MCF 10A (cell line): ENCODE measurements around the gene SP140. TPM values are rescaled to one million over a fixed set of nuclear protein-coding genes. Genes with fewer than 3 reads are reported as not detected.
"Not testable (repeated sequence)": the region's sequence is repeated elsewhere in the genome, so short reads cannot be mapped to it uniquely, and the experiment has no call there.

Experiments
- BruUV-seq: library from RNA; stranded (reverse); fragments of 400-500 nt; replicated peaks from 2 replicates; lab custom pipeline; 2021; lab: Mats Ljungman, UMichigan
- CTCF ChIA-PET: fragments of 300-600 bp; sonication (Branson Sonifier 250); formaldehyde crosslinking; extraction: SDS; loops from one replicate; lab custom pipeline; 2021; ENCODE audit warnings: antibody characterized with exemption, inconsistent platforms; lab: Yijun Ruan, JAX
- POLR2A ChIA-PET: fragments of 300-600, 350-650 bp; sonication (Branson Sonifier 250); formaldehyde crosslinking; extraction: SDS; loops from one replicate; lab custom pipeline; 2020; ENCODE audit warnings: antibody characterized with exemption, inconsistent platforms; lab: Yijun Ruan, JAX
- DNase-seq: peaks from one replicate; pipeline ENCODE4 v3.0.0-alpha.2; 2018; ENCODE audit not compliant: unreplicated experiment
- H3K27ac Mint-ChIP-seq: one replicate; pipeline ENCODE4 v1.8.0; 2022; ENCODE audit warnings: mild to moderate bottlenecking, low read depth, mixed read lengths; ENCODE audit not compliant: unreplicated experiment
- H3K27me3 Mint-ChIP-seq: one replicate; pipeline ENCODE4 v1.8.0; 2022; ENCODE audit warnings: mixed read lengths; ENCODE audit not compliant: insufficient read depth, unreplicated experiment
- H3K36me3 Mint-ChIP-seq: one replicate; pipeline ENCODE4 v1.8.0; 2022; ENCODE audit warnings: mild to moderate bottlenecking, moderate library complexity, mixed read lengths; ENCODE audit not compliant: insufficient read depth, unreplicated experiment
- H3K4me1 Mint-ChIP-seq: one replicate; pipeline ENCODE4 v1.8.0; 2022; ENCODE audit warnings: mixed read lengths; ENCODE audit not compliant: insufficient read depth, unreplicated experiment
- H3K4me3 Mint-ChIP-seq: one replicate; pipeline ENCODE4 v1.8.0; 2022; ENCODE audit warnings: mild to moderate bottlenecking, moderate library complexity, mixed read lengths; ENCODE audit not compliant: unreplicated experiment
- H3K9me3 Mint-ChIP-seq: one replicate; pipeline ENCODE4 v1.8.0; 2022; ENCODE audit warnings: mixed read lengths; ENCODE audit not compliant: unreplicated experiment
- CTCF ChIP-seq: fragments of 200-600 bp; IDR thresholded peaks from one replicate; pipeline ENCODE4 v1.8.0; 2022; ENCODE audit warnings: antibody characterized with exemption, mild to moderate bottlenecking; ENCODE audit not compliant: unreplicated experiment
- intact Hi-C: fragments of 100-400 bp; cut with micrococcal nuclease; formaldehyde crosslinking; loops from 2 replicates; pipeline ENCODE4 v1.14.1; 2022
- total RNA-seq: library from RNA; stranded (reverse); gene quantifications from 2 replicates; pipeline ENCODE4 v1.2.3, GENCODE V29; 2022

The SP140 gene
- total RNA-seq, 1 experiment from 2014 or later, result not detected

- Mint-ChIP-seq H3K9me3 (no peaks in the 10 kb centered on the region), H3K27me3 (no peaks in the 10 kb centered on the region), H3K27ac (no peak overlapping the region), H3K36me3 (no peaks in the 10 kb centered on the region), H3K4me1 (no peaks in the 10 kb centered on the region), H3K4me3 (no peak overlapping the region)
- no TSS peak for BruUV-seq
- intact Hi-C loops, result no loop called here
- DNase-seq, result no peak
- CTCF ChIA-PET, result no interaction called here
- TF ChIP-seq CTCF, result no peak
- POLR2A ChIA-PET, result no interaction called here
Observed at GRCh38 chr2:230256733-230257332, 31.3 kb downstream of the SP140 start.

GRCh38 chr2:230258483-230258882, 32.9 kb downstream of the SP140 start:
- H3K4me3 Mint-ChIP-seq, result no peak overlapping the region
- no peaks in the 10 kb centered on the region for H3K27me3 Mint-ChIP-seq
- no peaks in the 10 kb centered on the region for H3K36me3 Mint-ChIP-seq
- ChIA-PET CTCF (interaction anchor here (0.6 kb wide), 1 partner anchor 241 kb away, joined by 3 read pairs; no protein-coding TSS in a partner anchor), POLR2A (no interaction called here)
- no peak for TF ChIP-seq CTCF
- no TSS peak for BruUV-seq
- no peak overlapping the region for H3K27ac Mint-ChIP-seq
- no peaks in the 10 kb centered on the region for H3K4me1 Mint-ChIP-seq
- DNase-seq, result no peak
- intact Hi-C loops, result no loop called here
- peaks cover 7% of the 10 kb centered on the region for H3K9me3 Mint-ChIP-seq

- intact Hi-C loops, result no loop called here
- H3K9me3 Mint-ChIP-seq, result peaks cover 7% of the 10 kb centered on the region
- ChIA-PET POLR2A (no interaction called here), CTCF (no interaction called here)
- no TSS peak for BruUV-seq
- H3K27me3 Mint-ChIP-seq, result no peaks in the 10 kb centered on the region
- no peak for TF ChIP-seq CTCF
- DNase-seq, result no peak
- H3K36me3 Mint-ChIP-seq, result no peaks in the 10 kb centered on the region
- H3K4me1 Mint-ChIP-seq, result no peaks in the 10 kb centered on the region
- H3K4me3 Mint-ChIP-seq, result no peak overlapping the region
- H3K27ac Mint-ChIP-seq, result no peak overlapping the region
Observed at GRCh38 chr2:230262246-230262645, 36.7 kb downstream of the SP140 start.

GRCh38 chr2:230264945-230265344, 39.4 kb downstream of the SP140 start:
- intact Hi-C loops, H3K36me3 Mint-ChIP-seq, CTCF ChIA-PET, H3K4me3 Mint-ChIP-seq, H3K27me3 Mint-ChIP-seq, H3K27ac Mint-ChIP-seq, BruUV-seq, H3K9me3 Mint-ChIP-seq, H3K4me1 Mint-ChIP-seq: not testable (repeated sequence)
- peak; percentile 38 for DNase-seq
- POLR2A ChIA-PET, result interaction anchor here (0.7 to 1.0 kb wide), 2 partner anchors 37 to 65 kb away, joined by 3 to 4 read pairs; no protein-coding TSS in a partner anchor
